Measurements from ENCODE around the gene GLIS1.

DNA sequence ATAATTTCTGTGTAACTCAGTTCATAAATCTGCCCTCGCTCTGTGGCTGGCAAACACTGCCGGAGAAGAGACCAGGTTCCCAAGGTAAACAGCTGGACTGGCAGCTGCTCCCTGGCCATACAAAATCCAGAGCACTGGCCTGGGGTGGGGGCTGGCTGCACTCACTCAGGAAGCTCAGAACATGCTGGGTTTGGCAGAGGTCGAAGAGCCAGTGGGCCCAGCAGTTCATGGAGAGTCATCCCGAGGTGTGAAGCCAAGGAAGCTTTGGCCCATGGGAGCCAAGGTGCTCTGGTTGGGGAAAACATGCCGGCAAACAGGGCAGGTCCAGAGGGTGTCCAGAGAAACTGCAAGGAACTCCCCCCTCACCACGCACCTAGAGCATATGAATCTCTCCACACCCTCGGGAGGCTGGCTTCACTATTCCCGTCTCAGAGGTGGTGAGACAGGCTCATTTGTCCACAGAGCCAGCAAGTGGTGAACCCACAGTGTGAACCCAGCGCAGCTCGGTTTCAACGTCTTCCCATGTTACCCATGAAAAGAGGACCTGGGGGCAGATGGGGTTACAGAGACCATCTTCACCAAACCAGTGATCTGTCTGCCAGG lies 177.4 kb downstream of the GLIS1 start:
- TF ChIP-seq CTCF (conservative IDR thresholded peaks at IDR 0.05; ENCODE audit: low read length) (no peak), EZH2phosphoT487 (IDR thresholded peaks at IDR 0.05; ENCODE audit: borderline replicate concordance) (no peak)
